Measurements from ENCODE around the gene PDXP.

DNA sequence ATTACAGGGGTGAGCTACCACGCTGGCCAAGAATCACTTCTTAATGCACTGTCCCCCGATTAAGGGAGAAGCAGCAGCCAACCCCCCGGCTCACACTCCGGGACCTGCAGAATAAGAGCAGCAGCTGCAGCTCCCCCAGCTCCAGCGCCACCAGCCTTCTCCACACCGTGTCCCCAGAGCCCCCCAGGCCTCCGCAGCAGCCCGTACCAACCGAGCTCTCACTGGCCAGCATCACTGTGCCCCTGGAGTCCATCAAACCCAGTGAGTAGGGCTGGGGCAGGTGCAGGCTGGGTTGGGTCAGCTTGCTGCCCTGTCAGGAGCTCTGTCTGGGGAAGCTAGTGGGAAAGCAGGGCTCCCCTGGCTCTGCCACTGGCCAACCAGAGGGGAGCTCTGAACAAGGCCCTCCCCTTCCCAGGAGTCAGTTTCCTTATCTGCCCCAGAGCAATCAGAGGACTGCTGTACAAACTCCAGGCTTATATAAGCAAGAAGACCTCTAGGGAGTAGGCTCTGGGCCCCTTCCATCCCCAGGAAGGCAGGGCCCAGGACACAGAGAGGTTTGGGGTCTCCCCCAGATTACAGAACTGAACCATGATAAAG is 27.6 kb upstream of the PDXP start:
- TF ChIP-seq, protein P1, sequence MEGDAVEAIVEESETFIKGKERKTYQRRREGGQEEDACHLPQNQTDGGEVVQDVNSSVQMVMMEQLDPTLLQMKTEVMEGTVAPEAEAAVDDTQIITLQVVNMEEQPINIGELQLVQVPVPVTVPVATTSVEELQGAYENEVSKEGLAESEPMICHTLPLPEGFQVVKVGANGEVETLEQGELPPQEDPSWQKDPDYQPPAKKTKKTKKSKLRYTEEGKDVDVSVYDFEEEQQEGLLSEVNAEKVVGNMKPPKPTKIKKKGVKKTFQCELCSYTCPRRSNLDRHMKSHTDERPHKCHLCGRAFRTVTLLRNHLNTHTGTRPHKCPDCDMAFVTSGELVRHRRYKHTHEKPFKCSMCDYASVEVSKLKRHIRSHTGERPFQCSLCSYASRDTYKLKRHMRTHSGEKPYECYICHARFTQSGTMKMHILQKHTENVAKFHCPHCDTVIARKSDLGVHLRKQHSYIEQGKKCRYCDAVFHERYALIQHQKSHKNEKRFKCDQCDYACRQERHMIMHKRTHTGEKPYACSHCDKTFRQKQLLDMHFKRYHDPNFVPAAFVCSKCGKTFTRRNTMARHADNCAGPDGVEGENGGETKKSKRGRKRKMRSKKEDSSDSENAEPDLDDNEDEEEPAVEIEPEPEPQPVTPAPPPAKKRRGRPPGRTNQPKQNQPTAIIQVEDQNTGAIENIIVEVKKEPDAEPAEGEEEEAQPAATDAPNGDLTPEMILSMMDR (IDR thresholded peaks at IDR 0.05; ENCODE audit: insufficient read depth, low read depth, low read length): no peak
- TF ChIP-seq EZH2 (IDR thresholded peaks at IDR 0.05; ENCODE audit: insufficient read depth, low read length): no peak
